D341Med (cell line): ENCODE measurements around the gene RTKN.
"Not testable (repeated sequence)": the region's sequence is repeated elsewhere in the genome, so short reads cannot be mapped to it uniquely, and the experiment has no call there.

Experiments used
- DNase-seq: peaks from one replicate; pipeline ENCODE4 v3.0.0; 2012; ENCODE audit warnings: low spot score

RTKN gene, protein sequence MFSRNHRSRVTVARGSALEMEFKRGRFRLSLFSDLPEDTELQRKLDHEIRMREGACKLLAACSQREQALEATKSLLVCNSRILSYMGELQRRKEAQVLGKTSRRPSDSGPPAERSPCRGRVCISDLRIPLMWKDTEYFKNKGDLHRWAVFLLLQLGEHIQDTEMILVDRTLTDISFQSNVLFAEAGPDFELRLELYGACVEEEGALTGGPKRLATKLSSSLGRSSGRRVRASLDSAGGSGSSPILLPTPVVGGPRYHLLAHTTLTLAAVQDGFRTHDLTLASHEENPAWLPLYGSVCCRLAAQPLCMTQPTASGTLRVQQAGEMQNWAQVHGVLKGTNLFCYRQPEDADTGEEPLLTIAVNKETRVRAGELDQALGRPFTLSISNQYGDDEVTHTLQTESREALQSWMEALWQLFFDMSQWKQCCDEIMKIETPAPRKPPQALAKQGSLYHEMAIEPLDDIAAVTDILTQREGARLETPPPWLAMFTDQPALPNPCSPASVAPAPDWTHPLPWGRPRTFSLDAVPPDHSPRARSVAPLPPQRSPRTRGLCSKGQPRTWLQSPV

DNA sequence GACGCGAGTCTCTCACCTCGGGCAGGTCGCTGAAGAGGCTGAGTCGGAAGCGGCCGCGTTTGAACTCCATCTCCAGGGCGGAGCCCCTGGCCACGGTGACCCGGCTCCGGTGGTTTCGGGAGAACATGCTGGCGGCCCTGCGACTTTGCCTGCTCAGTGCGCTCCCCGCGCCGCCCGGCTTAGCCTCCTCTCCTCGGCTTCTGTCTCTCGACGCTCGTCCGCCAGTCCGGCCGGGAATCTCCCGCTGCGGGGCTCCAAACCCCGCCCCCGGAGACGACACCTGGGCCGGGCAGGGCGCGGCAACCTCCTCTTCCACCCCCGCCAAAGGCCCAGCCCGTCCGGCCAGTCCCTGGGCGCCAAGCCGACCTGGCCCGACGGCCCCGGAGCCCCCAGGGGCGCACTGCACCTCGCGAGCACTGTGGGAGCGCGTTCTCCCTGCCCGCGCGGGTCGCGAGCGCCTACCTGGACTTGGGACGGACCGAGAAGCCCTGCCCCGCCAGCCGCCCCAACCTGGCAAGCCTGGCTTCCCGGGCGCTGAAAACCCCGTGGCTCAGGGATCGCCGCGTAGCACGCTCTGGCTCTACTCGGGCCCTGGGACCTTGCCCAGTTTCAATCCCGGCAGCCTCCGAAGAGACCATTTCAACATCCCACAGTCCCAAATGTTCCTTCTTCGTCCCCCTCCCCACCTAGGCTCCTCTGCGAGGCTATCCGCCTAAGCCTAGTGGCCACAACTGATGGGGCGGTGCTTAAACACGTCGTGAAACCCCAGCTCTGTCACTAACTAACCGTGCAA, at the start of gene RTKN:
TSS of gene RTKN (minus strand) at position 248 of the 793 bp plus-strand sequence. CDS start at position 127, 121 bp downstream.
- DNase-seq, result no peak

DNA sequence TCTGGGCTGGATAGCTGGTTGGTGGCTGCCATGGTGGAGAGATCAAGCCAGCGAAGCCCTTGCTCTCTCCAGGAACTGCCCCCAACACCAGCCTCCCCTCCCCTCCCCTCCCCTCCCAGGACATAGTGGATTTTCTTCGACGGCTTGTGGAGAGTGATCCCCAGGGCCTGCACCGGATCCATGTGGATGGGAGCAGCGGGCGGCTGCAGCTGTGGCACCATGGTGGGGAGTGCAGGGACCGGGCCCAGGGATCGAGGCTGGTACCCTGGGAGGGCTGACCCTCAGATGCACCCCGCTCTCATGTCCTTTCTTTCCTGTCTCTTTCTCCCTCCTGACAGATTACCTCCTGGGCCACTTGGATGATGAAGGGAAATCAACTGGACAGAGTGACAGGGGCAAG, 48.2 kb upstream of the RTKN start:
- DNase-seq, result no peak

DNA sequence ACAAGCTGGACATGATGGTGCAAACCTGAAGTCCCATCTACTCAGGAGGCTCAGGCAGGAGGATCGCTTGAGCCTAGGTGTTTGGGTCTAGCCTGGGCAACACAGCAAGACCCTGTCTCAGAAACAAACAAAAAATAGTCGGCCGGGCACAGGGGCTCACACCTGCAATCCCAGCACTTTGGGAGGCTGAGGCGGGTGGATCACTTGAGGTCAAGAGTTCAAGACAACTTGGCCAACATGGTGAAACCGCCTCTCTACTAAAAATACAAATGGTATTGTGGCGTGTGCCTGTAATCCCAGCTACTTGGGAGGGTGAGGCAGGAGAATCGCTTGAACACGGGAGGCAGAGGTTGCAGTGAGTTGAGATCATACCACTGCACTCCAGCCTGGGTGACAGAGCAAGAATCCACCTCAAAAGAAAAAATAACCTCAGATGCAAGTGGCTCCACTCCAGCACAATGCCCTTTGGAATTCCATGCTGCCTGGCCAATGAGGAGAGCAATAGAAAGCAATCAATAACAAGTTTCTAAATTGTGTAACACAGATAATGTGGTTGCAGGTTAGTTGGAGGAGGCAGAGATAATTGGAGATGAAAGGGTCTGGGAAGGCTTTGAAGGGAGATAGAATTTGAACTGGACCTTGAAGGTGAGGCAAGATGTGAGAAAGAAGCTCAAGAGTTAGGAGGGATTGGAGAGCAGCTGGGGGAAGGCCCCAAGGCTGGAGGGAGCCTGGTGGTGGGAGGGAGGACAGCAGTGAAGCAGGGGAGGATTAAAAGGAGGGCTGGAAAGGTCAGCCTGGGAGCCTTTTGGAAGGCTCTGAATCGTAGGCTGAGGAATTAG, 47.1 kb upstream of the RTKN start:
- no peak for DNase-seq

DNA sequence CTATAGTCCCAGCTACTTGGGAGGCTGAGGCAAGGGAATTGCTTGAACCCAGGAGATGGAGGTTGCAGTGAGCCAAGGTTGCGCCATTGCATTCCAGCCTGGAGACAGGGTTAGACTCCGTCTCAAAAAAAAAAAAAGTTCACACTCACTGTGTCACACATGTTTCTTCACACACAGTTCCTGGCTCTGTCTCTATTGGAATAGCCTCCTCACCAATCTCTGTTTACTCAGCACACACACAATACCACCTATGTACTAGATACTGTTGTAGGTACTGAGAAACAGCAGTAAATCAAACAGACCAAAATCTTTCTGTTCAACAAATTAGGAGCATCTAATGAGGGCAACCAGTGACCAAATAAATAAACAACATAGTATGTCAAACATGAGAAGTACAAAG, 44.4 kb upstream of the RTKN start:
- no peak for DNase-seq

DNA sequence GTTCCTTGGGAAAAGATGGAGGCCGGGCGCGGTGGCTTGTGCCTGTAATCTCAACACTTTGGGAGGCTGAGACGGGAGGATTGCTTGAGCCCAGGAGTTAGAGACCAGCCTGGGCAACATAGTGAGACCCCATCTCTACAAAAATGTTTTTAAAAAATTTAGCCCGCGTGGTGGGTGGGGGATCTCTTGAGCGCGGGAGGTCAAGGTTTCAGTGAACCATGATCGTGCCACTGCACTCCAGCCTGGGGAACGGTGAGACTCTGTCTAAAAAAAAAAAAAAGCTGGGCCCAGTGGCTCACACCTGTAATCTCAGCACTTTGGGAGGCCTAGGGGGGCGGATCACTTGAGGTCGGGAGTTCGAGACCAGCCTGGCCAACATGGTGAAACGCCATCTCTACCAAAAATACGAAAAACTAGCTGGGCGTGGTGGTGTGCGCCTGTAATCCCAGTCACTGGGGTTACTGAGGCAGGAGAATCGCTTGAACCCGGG, 42.0 kb upstream of the RTKN start:
- not testable (repeated sequence) for DNase-seq

DNA sequence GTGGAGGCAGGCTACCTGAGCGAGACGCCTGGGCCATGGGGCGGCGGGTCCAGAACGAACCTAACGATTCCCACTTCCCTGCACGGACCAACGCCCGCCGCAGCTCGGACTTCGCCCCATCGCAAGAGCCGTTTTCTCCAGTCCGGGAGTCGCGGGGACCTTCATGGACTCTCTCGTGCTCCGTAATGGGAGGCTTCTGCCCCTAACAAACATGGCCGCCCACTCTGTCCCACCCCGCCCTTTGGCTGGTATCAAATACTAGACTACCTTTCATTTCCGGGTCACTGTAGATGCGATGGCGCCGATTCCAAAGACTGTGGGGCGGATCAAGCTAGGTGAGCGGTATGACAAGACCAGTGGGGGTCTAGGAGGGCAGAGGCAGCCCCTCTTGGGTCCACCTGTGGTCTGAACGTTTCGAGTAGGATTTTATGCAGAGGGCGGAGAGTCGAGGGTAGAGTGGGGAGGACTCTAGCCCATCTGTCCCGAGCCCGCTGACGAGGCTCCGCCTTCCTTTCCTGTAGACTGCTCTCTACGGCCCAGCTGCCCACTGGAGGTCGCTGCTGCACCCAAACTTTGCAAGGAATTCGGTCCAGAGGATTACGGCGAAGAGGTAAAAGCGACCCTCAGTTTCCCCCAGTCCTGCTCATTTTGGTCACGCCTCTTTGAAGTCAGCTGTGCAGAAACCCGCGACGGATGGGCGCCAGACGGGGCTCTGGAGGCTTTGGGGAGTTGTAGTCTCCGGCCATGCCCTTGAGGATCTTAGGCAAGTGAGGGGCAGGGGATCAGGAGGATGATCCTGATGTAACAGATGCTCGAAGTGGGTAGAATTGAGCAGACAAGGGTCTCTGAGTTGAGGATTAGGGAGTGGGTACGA, 41.3 kb upstream of the RTKN start, which contains the start of the genes CCDC142 and TTC31:
TSS of gene CCDC142 (minus strand) at position 198 of the 874 bp plus-strand sequence. CDS start at position 37, 161 bp downstream.
TSS of gene TTC31 (plus strand) at position 281 of the 874 bp plus-strand sequence. CDS start at position 296, 15 bp downstream.
- peak; percentile 88 for DNase-seq

DNA sequence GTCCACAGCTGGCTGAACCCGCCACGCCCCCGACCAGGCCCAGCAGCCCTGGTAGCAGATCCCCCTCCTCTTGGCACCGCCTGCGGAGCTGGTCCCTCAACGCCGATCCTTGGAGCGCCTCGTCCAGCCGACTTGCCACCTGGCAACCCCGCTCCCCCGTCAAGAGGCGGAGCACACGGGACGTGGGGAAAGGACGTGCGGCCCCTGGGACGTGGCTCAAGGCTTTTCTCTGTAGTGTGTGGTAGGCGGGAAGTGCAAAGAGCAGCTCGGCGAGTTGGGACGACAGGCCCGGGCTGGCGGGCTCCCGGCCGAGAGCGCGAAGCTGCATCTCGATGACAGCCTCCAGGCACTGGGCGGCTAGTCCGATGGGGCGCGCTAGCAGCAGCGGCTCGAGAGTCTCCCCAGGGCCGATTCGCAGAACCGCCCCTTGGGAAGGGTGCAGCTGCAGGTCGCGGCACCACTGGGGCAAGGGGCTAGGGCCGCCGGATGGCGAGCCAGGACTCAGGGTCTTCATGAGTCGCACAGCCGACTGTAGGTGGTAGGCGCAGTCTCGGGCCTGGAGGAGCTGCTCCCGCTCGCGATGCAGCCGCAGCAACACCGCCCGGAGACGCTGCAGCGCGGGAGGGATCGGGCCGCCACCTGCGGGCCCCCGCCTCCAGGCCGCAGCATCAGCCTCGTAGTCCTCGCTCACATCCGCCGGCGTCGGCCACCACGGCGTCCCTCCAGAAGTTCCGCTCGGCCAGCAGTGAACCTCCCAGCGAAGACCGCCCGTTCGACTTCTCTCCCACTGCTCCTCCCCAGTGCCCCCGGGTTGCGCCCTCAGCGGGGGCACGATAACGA, 40.4 kb upstream of the RTKN start:
- peak; percentile 68 for DNase-seq

DNA sequence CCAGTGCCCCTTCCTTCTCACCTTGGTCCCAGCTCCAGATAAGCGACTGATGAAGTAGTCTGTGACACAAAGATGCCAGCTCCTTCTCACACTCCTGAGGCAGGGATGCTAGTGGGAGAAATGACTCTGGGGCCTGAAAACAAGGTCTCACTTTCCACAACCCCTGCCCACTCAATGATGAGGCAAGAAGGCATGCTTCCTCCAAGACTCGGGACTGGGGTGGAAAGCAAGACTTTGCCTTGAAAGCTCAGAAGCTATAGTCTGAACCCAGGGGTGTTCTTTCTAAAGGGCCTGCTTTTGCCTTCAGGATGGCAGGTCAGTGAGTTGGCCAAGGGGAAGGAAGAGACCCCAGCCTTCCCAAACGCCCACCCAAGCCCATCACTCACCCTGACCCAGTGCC, 39.7 kb upstream of the RTKN start:
- no peak for DNase-seq

DNA sequence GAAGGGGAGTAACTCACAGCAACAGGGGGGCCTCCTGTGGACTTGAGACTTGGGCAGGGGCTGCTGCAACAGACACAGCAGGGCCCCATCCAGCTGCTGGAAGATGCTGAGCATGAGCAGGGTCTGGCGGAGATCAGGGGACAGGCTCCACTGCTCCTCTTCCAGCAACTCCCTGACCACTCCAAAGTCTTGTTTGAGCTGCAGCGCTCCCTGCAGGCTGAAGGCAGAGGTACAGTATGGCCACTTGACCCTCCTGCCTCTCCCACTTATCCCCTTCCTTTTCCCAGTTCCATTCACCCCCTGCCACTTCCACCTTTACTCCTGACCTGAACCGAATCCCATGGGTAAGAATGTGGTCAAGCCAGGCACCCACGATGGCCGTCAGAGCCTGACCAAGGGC, 33.2 kb upstream of the RTKN start:
- DNase-seq, result no peak

DNA sequence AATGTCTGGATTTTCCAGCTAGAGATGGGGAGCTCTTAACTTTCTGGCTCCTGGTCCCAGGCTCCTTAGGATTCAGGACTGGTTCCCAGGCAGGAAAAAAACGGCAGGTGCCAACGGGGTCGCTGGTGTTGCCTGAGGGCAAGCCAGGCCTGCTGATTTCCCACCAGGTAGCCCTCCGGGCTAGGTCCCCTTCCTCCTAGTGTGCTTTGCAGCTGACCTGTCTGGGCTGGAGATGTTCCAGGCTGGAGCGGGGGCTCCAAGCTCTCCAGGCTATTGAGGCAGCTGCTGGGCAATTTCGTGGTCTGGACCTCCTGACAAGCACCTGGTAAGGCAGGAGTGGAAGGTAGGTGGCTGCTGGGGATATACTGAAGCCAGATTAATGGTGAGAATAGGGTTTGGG, 32.7 kb upstream of the RTKN start:
- DNase-seq, result no peak

DNA sequence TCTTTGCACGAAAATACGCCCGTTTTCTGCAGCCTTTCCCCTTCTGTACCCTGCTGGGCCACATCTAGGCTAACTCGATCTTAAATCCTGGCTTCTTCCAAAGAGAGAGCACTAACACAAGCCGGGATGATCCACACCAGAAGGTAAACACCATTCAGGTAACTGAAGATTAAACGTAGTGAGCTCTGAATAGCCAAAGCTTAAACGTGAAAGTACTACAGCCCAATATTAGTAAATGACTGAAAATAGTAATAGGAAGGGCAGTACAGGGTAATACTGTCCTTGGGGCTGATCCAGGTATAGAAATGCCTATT, 31.2 kb upstream of the RTKN start:
- no peak for DNase-seq

DNA sequence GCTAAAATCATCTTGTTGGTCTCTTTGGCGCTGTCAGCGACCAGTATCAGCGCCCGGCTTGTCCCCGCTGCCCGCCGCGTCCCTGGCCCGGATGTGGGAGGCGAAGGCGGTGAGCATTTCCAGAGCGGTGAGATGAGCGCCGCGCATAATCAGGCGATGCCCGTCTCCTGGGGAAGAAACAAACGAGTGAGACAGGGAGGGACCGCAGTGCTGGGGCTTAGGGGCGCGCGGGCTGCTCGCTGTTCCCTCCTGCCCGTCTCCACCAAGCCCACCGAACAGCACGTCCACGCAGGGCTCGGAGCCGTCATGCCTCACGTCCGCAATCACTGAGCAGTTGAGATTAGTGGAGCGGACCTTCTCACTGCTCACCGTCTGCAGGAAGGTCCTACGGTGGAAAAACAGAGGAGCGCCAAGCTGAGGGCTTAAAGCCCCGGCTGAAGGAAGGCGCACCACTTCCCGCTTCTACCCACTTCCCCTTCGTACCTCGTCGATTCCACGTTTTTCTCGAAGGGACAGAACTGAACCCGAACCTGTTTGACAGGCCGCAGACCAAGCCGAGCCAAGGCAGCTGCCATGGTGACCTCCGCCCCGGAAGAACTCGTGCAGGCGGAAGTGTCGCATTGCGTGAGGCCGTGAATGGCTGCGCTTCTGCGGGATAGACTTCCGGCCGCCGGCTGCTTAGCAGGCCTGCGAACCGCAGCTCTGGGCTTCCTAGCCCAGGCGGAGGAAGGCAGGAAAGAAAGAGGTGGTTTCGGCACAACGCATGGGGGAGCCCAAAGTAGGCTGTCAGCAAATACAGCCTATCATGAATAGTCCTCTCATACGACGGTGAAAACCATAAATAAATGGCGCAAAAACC, 30.6 kb upstream of the RTKN start, which contains the start of gene MRPL53:
TSS of gene MRPL53 (minus strand) at position 595 of the 859 bp plus-strand sequence. CDS start at position 575, 20 bp downstream.
- DNase-seq, result peak; percentile 89

DNA sequence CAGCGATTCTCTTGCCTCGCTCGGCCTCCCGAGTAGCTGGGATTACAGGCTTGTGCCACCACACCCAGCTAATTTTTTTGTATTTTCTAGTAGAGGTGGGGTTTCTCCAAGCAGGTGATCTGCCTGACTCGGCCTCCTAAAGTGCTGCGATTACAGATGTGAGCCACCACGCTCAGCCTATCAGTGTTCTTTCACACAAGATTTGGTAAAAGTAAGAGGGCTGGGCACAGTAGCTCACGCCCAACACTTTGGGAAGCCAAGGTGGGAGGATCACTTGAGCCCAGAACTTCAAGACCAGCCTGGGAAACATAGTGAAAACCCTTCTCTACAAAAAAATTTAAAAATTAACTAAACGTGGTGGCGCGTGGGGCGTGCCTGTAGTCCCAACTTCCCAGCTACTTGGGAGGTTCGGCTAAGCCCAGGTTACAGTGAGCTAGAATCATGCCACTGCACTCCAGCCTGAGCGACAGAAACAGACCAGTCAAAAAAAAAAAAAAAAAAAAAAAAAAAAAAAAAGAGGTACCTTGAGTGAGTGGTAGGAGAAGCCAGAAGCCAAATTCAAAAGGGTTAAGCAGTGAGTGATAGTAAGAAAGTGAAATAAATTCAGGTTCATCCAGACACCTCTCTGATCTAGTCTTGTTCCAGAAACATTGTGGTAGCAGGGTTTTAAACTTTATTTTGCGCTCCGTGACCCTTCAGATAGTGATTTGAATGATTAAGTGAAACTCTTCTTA, 29.8 kb upstream of the RTKN start:
- no peak for DNase-seq

DNA sequence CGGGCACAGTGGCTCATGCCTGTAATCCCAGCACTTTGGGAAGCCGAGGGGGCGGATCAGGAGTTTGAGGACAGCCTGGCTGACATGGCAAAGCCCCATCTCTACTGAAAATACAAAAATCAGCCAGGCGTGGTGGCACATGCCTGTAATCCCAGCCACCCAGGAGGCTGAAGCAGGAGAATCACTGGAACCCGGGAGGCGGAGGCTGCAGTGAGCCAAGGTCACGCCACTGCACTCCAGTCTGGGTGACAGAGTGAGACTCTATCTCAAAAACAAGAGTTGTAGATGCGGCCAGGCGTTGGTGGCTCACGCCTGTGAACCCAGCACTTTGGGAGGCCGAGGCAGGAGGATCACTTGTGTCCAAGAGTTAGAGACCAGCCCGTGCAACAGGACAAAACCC, 29.0 kb upstream of the RTKN start:
- DNase-seq, result not testable (repeated sequence)

DNA sequence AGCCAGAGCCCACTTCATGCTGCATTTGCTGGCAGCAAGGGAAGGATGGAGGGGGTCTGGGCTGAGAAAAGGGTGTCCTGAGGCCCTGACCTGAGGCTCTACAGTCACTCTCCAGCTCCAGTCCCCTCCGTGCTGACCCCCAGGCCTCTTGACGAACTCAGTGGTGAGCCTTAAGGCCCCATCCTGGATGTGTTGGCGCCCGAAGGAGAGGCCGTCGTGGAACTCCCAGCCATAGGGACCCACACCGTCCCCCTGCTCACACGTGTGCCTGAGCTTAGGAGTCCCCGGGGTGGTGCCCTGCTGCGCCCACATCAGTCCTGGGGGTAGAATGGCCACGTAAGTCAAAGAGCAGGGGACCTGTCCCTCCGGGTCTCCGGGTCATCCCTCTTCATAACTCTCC, 22.7 kb upstream of the RTKN start:
- DNase-seq, result peak; percentile 37

DNA sequence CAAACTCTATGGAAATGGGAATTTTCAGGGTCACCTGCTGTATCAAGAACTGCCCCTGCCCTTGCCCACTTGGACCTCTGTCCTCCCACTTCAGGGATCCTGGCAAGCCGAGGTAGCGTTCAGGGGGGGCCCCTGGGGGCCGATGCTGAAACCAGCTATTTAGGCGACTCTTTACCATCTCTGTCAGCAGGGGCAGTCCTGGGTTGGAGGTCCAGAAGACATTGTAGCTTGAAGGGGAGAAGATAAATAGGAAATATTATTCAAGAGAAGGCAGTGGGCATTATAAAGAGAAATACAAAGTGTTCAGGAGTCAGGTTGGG, 21.0 kb upstream of the RTKN start:
- no peak for DNase-seq

DNA sequence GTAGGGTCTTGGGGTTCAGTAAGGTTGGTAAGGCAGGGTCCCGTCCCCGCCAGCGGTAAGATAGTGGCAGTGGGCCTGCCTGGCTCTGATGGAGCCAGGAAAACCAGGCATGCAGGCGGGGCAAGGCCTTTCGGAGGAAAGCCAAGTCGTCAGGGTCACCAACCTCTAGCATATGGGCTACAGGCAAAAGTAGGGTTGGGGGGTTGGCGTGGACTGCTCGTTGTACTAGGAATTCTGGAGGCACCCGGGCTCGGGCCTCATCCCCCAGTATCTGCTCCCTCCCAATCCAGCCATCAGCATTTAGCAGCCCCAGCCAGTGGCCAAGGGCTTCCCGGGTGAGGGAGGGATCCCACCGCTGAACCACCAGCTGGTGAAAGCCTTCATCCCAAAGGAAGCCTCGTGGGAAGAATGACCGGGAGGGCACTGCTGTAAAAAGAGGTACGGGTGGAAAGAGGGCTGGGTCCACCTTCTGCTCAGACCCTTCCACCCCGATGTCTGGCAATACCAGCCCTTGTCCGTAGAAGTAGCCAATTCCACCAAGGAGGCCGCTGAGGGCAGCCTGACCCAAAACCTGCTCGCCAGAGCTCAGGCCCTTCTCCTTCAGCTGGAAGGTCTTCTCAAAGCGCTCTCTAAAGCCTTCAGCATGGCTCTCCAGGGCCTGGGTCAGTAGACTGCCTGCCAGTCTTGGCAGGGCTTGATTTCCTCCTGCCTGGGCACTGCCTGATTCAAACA, 20.5 kb upstream of the RTKN start:
- DNase-seq, result no peak
